ACHN (cell line): ENCODE results near the gene GJC1.

ENCODE experiments used
- DNase-seq: peaks from one replicate; pipeline ENCODE4 v3.0.0-alpha.2; 2015
- in situ Hi-C: cut with HindIII; loops from 2 replicates; pipeline ENCODE4 v1.10.0; 2017; ENCODE audit warnings: low sequenced_read_pairs, low pct_ligation_motif_present, low pct_unique_long_range_greater_than_20kb

GJC1 gene

GRCh38 chr17:44786551-44787081 lies 43.5 kb downstream of the GJC1 start:
- in situ Hi-C loops = no loop called here
- DNase-seq = no peak

GRCh38 chr17:44785921-44786320 lies 44.2 kb downstream of the GJC1 start:
- in situ Hi-C loops = no loop called here
- no peak for DNase-seq

GRCh38 chr17:44782326-44782850 lies 47.7 kb downstream of the GJC1 start:
- DNase-seq = no peak
- in situ Hi-C loops = no loop called here

GRCh38 chr17:44781551-44782325 lies 48.3 kb downstream of the GJC1 start:
- in situ Hi-C loops = no loop called here
- no peak for DNase-seq

GRCh38 chr17:44780845-44781480 lies 49.1 kb downstream of the GJC1 start:
- DNase-seq = no peak
- in situ Hi-C loops = no loop called here

GRCh38 chr17:44780161-44780560 lies 49.9 kb downstream of the GJC1 start:
- in situ Hi-C loops = no loop called here

GRCh38 chr17:44779211-44780025 lies 50.7 kb downstream of the GJC1 start:
- in situ Hi-C loops = no loop called here
- DNase-seq = peak; percentile 80

More at GRCh38 chr17:44780161-44780560, 49.9 kb downstream of the GJC1 start:
- DNase-seq = no peak

GRCh38 chr17:44778656-44779210 lies 51.4 kb downstream of the GJC1 start:
- in situ Hi-C loops = no loop called here
- no peak for DNase-seq

- no peak for DNase-seq
- in situ Hi-C loops = no loop called here
Measured at GRCh38 chr17:44777394-44778348, 52.4 kb downstream of the GJC1 start.

GRCh38 chr17:44776628-44777393 lies 53.3 kb downstream of the GJC1 start:
- DNase-seq = no peak
- in situ Hi-C loops = no loop called here

- DNase-seq = no peak
Measured at GRCh38 chr17:44775838-44776621, 54.1 kb downstream of the GJC1 start.

GRCh38 chr17:44775136-44775837 lies 54.8 kb downstream of the GJC1 start:
- in situ Hi-C loops = no loop called here

More at GRCh38 chr17:44775838-44776621, 54.1 kb downstream of the GJC1 start:
- in situ Hi-C loops = no loop called here

GRCh38 chr17:44774271-44775135 lies 55.6 kb downstream of the GJC1 start:
- in situ Hi-C loops = loop anchor here (25.0 kb wide), 1 partner anchor 88 kb away; no protein-coding TSS in a partner anchor
- DNase-seq = peak; percentile 90

More at GRCh38 chr17:44775136-44775837, 54.8 kb downstream of the GJC1 start:
- peak; percentile 99 for DNase-seq

GRCh38 chr17:44773140-44773539 lies 56.9 kb downstream of the GJC1 start:
- in situ Hi-C loops = loop anchor here (25.0 kb wide), 1 partner anchor 89 kb away; no protein-coding TSS in a partner anchor

More at GRCh38 chr17:44773140-44773539, 56.9 kb downstream of the GJC1 start:
- no peak for DNase-seq
